Measurements from ENCODE around the gene POLR2L. TPM values are rescaled to one million over a fixed set of nuclear protein-coding genes. Genes with fewer than 3 reads are reported as not detected.
A peak's percentile ranks its signal among the peaks of the same experiment; 100 is the strongest.

POLR2L gene
- total and polyA plus RNA-seq, 2 experiments from 2014 or later, result 113 to 804 TPM

DNA sequence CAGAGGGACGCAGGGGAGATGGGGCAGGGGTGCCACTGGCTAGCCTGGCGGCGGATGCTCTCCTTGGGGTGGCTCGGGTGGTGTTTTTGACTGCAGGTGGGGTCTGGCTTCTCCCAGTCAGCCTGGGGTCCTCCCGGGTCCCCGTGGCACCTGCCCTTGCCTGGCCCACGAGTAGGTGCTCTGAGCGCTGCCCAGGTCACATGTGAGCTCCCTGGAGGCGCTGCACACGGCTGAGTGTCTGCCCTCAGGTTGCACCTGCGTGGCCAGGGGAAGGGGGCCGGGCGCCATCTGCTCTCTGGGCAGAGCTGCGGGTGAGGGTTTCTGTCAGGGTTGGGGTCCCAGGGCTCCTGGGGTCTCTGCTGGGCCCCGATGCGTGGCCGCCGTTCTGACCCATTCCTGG lies 5.5 kb upstream of the POLR2L start:
- H3K4me2 ChIP-seq (ENCODE audit: unreplicated experiment), result no peak overlapping the region
- in situ Hi-C loops (cut with MboI), result no loop called here
- H3K79me2 ChIP-seq (ENCODE audit: insufficient read depth), result peaks cover 39% of the 10 kb centered on the region
- TF ChIP-seq EZH2phosphoT487 (IDR thresholded peaks at IDR 0.05; ENCODE audit: insufficient read depth, low read depth) (no peak), EZH2 (IDR thresholded peaks at IDR 0.05; ENCODE audit: insufficient read depth, poor library complexity, severe bottlenecking) (no peak)
- H2AFZ ChIP-seq, result no peak overlapping the region
- no peaks in the 10 kb centered on the region for H4K20me1 ChIP-seq (ENCODE audit: insufficient read depth)
- H3K27ac ChIP-seq, result no peak overlapping the region
- 76 to 86% methylated on average over 10 to 18 of the region's 18 CpGs for WGBS, 2 experiments (ENCODE audit: low coverage in 1 of 2, low lambda C conversion rate in 2 of 2, missing lambda C conversion rate in 2 of 2)
- no peak overlapping the region for H3K9ac ChIP-seq
- no peak for DNase-seq
- no peak overlapping the region for H3K4me3 ChIP-seq
- H3K36me3 ChIP-seq (ENCODE audit: low read depth), result no peaks in the 10 kb centered on the region
- H3F3A ChIP-seq (ENCODE audit: insufficient read depth), result no peaks in the 10 kb centered on the region
- H3K9me2 ChIP-seq (ENCODE audit: insufficient read depth), result no peaks in the 10 kb centered on the region
- H3K9me3 ChIP-seq (ENCODE audit: low read depth), result no peaks in the 10 kb centered on the region
- peaks cover 19% of the 10 kb centered on the region for H3K4me1 ChIP-seq (ENCODE audit: insufficient read depth)
- no peaks in the 10 kb centered on the region for H3K27me3 ChIP-seq (replicated peaks; ENCODE audit: insufficient read depth)

- TF ChIP-seq EZH2 (IDR thresholded peaks at IDR 0.05; ENCODE audit: insufficient read depth, poor library complexity, severe bottlenecking), result no peak
- no peak for TF ChIP-seq EZH2phosphoT487 (IDR thresholded peaks at IDR 0.05; ENCODE audit: insufficient read depth, low read depth)
- in situ Hi-C loops (cut with MboI), result no loop called here
- Histone ChIP-seq H4K20me1 (ENCODE audit: insufficient read depth) (no peaks in the 10 kb centered on the region), H3K9me3 (ENCODE audit: low read depth) (no peaks in the 10 kb centered on the region), H3K9ac (peak overlapping the region; percentile 96), H3F3A (ENCODE audit: insufficient read depth) (no peaks in the 10 kb centered on the region), H3K4me1 (ENCODE audit: insufficient read depth) (peaks cover 19% of the 10 kb centered on the region), H3K79me2 (ENCODE audit: insufficient read depth) (peaks cover 40% of the 10 kb centered on the region), H3K4me3 (no peak overlapping the region), H3K36me3 (ENCODE audit: low read depth) (no peaks in the 10 kb centered on the region), H2AFZ (no peak overlapping the region), H3K4me2 (ENCODE audit: unreplicated experiment) (peak overlapping the region; percentile 29), H3K27me3 (replicated peaks; ENCODE audit: insufficient read depth) (no peaks in the 10 kb centered on the region), H3K27ac (peak overlapping the region; percentile 89), H3K9me2 (ENCODE audit: insufficient read depth) (no peaks in the 10 kb centered on the region)
- 51 to 56% methylated on average over 10 to 11 of the region's 11 CpGs for WGBS, 2 experiments (ENCODE audit: low coverage in 1 of 2, low lambda C conversion rate in 2 of 2, missing lambda C conversion rate in 2 of 2)
- DNase-seq, result peak; percentile 86
These were observed 4.3 kb upstream of the POLR2L start for GRCh38 chr11:846496-847098.

- H3K9me2 ChIP-seq (ENCODE audit: insufficient read depth), result no peaks in the 10 kb centered on the region
- H3K79me2 ChIP-seq (ENCODE audit: insufficient read depth), result peaks cover 46% of the 10 kb centered on the region
- H3F3A ChIP-seq (ENCODE audit: insufficient read depth), result 0 out of 2 replicates have a peak, but pooled peaks cover under 1% of the 10 kb centered on the region
- H3K27me3 ChIP-seq (replicated peaks; ENCODE audit: insufficient read depth), result no peaks in the 10 kb centered on the region
- TF ChIP-seq EZH2phosphoT487 (IDR thresholded peaks at IDR 0.05; ENCODE audit: insufficient read depth, low read depth), result no peak
- no peak for TF ChIP-seq EZH2 (IDR thresholded peaks at IDR 0.05; ENCODE audit: insufficient read depth, poor library complexity, severe bottlenecking)
- no peaks in the 10 kb centered on the region for H3K9me3 ChIP-seq (ENCODE audit: low read depth)
- peak overlapping the region; percentile 84; the same call in 1 of the 2 replicates for H3K4me3 ChIP-seq
- in situ Hi-C loops (cut with MboI), result no loop called here
- peaks cover 19% of the 10 kb centered on the region for H3K4me1 ChIP-seq (ENCODE audit: insufficient read depth)
- no peaks in the 10 kb centered on the region; the same call in 1 of the 2 replicates for H3K36me3 ChIP-seq (ENCODE audit: low read depth)
- WGBS, 2 experiments (ENCODE audit: low coverage in 1 of 2, low lambda C conversion rate in 2 of 2, missing lambda C conversion rate in 2 of 2), result 53 to 56% methylated on average over 8 of the region's 8 CpGs
- peak overlapping the region; percentile 96 for H3K9ac ChIP-seq
- peak overlapping the region; percentile 29 for H3K4me2 ChIP-seq (ENCODE audit: unreplicated experiment)
- H4K20me1 ChIP-seq (ENCODE audit: insufficient read depth), result no peaks in the 10 kb centered on the region
- H2AFZ ChIP-seq, result no peak overlapping the region
- peak; percentile 45 for DNase-seq
- peak overlapping the region; percentile 89 for H3K27ac ChIP-seq
These were observed 3.7 kb upstream of the POLR2L start for GRCh38 chr11:845872-846495.

DNA sequence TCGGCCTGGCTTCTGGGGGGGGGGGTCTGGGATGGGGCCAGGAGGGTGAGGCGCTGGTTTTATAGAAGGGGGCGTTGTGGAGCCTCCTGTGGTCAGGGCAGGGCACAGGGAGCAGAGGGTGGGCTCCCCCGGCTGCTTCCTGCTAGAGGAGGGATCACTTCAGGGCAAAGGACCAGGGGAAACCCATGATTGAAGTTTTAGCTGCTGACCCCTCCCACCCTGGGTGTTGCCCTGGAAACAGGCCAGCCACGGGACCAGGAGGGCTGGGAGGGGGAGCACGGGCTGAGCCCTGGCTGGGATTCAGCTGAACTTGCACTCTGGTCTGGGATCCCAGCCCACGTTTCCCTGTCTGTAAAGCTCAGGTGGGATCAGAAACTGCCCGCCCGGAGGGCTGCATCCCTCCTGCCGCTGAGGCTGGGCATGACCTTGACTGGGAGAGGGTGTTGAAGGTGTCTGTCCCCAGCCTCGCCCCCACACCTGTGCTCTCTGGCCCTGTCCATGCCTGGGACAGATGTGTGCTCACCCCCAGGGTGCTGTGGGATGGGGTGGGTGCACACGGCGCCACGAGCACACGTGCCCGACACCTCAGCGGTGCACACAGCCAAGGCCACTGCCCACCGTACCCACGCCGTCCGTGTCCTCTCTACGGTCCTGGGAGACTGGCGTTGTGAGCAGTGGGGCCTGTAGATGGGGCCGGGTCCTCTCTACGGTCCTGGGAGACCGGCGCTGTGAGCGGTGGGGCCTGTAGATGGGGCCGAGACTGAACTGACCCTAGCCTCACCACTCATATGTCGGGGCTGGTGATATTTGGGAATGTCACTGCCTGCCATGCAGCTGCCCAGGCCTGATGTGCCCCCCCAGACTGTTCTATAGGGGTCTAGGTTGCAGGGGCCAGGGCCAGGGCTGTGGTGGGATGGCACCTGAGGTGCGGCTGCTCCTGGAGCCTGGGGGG lies 2.6 kb upstream of the POLR2L start:
- H2AFZ ChIP-seq, result no peak overlapping the region
- H3K27me3 ChIP-seq (replicated peaks; ENCODE audit: insufficient read depth), result no peaks in the 10 kb centered on the region
- H3K79me2 ChIP-seq (ENCODE audit: insufficient read depth), result peaks cover 57% of the 10 kb centered on the region
- peaks cover 5% of the 10 kb centered on the region; the same call in 1 of the 2 replicates for H3K36me3 ChIP-seq (ENCODE audit: low read depth)
- H3F3A ChIP-seq (ENCODE audit: insufficient read depth), result peaks cover 7% of the 10 kb centered on the region; the same call in 1 of the 2 replicates
- H3K27ac ChIP-seq, result peak overlapping the region; percentile 89
- no peak for TF ChIP-seq EZH2 (IDR thresholded peaks at IDR 0.05; ENCODE audit: insufficient read depth, poor library complexity, severe bottlenecking)
- no peak for TF ChIP-seq EZH2phosphoT487 (IDR thresholded peaks at IDR 0.05; ENCODE audit: insufficient read depth, low read depth)
- H4K20me1 ChIP-seq (ENCODE audit: insufficient read depth), result no peaks in the 10 kb centered on the region
- H3K4me1 ChIP-seq (ENCODE audit: insufficient read depth), result peaks cover 19% of the 10 kb centered on the region
- H3K4me2 ChIP-seq (ENCODE audit: unreplicated experiment), result peak overlapping the region; percentile 74
- peak; percentile 87 for DNase-seq
- in situ Hi-C loops (cut with MboI), result no loop called here
- H3K9me2 ChIP-seq (ENCODE audit: insufficient read depth), result no peaks in the 10 kb centered on the region
- peak overlapping the region; percentile 84 for H3K4me3 ChIP-seq
- H3K9ac ChIP-seq, result peak overlapping the region; percentile 96
- 24 to 30% methylated on average over 27 to 28 of the region's 31 CpGs for WGBS, 2 experiments (ENCODE audit: low coverage in 1 of 2, low lambda C conversion rate in 2 of 2, missing lambda C conversion rate in 2 of 2)
- H3K9me3 ChIP-seq (ENCODE audit: low read depth), result no peaks in the 10 kb centered on the region

Measured in GM23248 (cell line).